Naive B cell (primary cell): ENCODE measurements around the gene LSM3. TPM values are rescaled to one million over a fixed set of nuclear protein-coding genes. Genes with fewer than 3 reads are reported as not detected.

Source experiments
- ATAC-seq, 2 donors: fragments of 150-1000 bp; cut with Tn5 transposase; 2 replicates each; pipeline ENCODE4 v1.10.0; 2021; ENCODE audit warnings: low read depth in 2 of 2, mild to moderate bottlenecking in 2 of 2, moderate library complexity in 2 of 2
- DNase-seq: peaks from one replicate; pipeline ENCODE4 v3.0.0; 2022
- H3K27ac Mint-ChIP-seq, 6 donors: one replicate each; pipeline ENCODE4 v1.8.0; 2020 to 2022; ENCODE audit warnings: mild to moderate bottlenecking in 6 of 6, mixed read lengths in 6 of 6, moderate library complexity in 5 of 6, inconsistent platforms in 2 of 6
- H3K27me3 Mint-ChIP-seq, 3 donors: one replicate each; pipeline ENCODE4 v1.8.0; 2021 to 2022; ENCODE audit warnings: mixed read lengths in 3 of 3, mild to moderate bottlenecking in 1 of 3
- H3K36me3 Mint-ChIP-seq, 2 donors: one replicate each; pipeline ENCODE4 v1.8.0; 2020 to 2022; ENCODE audit warnings: mixed read lengths in 2 of 2, inconsistent platforms in 1 of 2, mild to moderate bottlenecking in 1 of 2
- H3K4me1 Mint-ChIP-seq, 3 donors: one replicate each; pipeline ENCODE4 v1.8.0; 2020 to 2022; ENCODE audit warnings: mixed read lengths in 3 of 3, inconsistent platforms in 1 of 3, mild to moderate bottlenecking in 1 of 3, moderate library complexity in 1 of 3
- H3K4me3 Mint-ChIP-seq, 8 donors: one replicate each; pipeline ENCODE4 v1.8.0; 2020 to 2022; ENCODE audit warnings: mild to moderate bottlenecking in 8 of 8, mixed read lengths in 8 of 8, moderate library complexity in 8 of 8, inconsistent platforms in 2 of 8
- H3K9me3 Mint-ChIP-seq, 7 donors: one replicate each; pipeline ENCODE4 v1.8.0; 2020 to 2022; ENCODE audit warnings: mixed read lengths in 7 of 7, mild to moderate bottlenecking in 5 of 7, inconsistent platforms in 2 of 7, moderate library complexity in 1 of 7
- polyA plus RNA-seq, 6 donors: library from polyadenylated mRNA; unstranded; fragments of 300-500 nt; fragmentation: Illumina TruSeq; gene quantifications; one replicate each; pipeline ENCODE4 v1.2.3, GENCODE V29; 2021; ENCODE audit warnings: low read depth in 6 of 6

The LSM3 gene
- polyA plus RNA-seq, 6 donors from 2014 or later, result 23.5 to 41.6 (median 31.2) TPM

GRCh38 chr3:14201940-14202684 is 23.5 kb downstream of the LSM3 start:
- no peak overlapping the region for H3K27ac Mint-ChIP-seq

GRCh38 chr3:14202874-14203520 is 24.4 kb downstream of the LSM3 start:
- Mint-ChIP-seq H3K4me3 (peak overlapping the region in 1 of 8 donors; percentile 68), H3K27ac (peak overlapping the region in 3 of 6 donors; percentile 14 to 76 (median 76))

More at GRCh38 chr3:14201940-14202684, 23.5 kb downstream of the LSM3 start:
- Mint-ChIP-seq H3K4me1 (peaks cover 3 to 5% (median 4%) of the 10 kb centered on the region in 3 donors), H3K36me3 (peaks cover 16 to 20% of the 10 kb centered on the region in 2 donors), H3K4me3 (no peak overlapping the region), H3K9me3 (no peaks in the 10 kb centered on the region), H3K27me3 (no peaks in the 10 kb centered on the region)
- ATAC-seq (no peak), DNase-seq (no peak)

GRCh38 chr3:14203521-14204079 is 25.0 kb downstream of the LSM3 start:
- Mint-ChIP-seq H3K4me1 (peaks cover 3 to 5% (median 4%) of the 10 kb centered on the region in 3 donors), H3K4me3 (peak overlapping the region in 1 of 8 donors; percentile 68), H3K9me3 (no peaks in the 10 kb centered on the region), H3K27ac (peak overlapping the region in 2 of 6 donors; percentile 14 to 76), H3K36me3 (peaks cover 8 to 10% of the 10 kb centered on the region in 2 donors), H3K27me3 (no peaks in the 10 kb centered on the region)
- ATAC-seq (peak in 1 of 2 donors; percentile 60), DNase-seq (peak; percentile 18)

More at GRCh38 chr3:14202874-14203520, 24.4 kb downstream of the LSM3 start:
- peaks cover 3 to 5% (median 4%) of the 10 kb centered on the region in 3 donors for H3K4me1 Mint-ChIP-seq
- ATAC-seq (no peak), DNase-seq (no peak)
- peaks cover 8 to 14% of the 10 kb centered on the region in 2 donors for H3K36me3 Mint-ChIP-seq
- H3K27me3 Mint-ChIP-seq, result no peaks in the 10 kb centered on the region
- no peaks in the 10 kb centered on the region for H3K9me3 Mint-ChIP-seq

- ATAC-seq (no peak), DNase-seq (no peak)
- H3K36me3 Mint-ChIP-seq, result peaks cover 4 to 6% of the 10 kb centered on the region in 2 donors
- no peak overlapping the region for H3K27ac Mint-ChIP-seq
- H3K9me3 Mint-ChIP-seq, result no peaks in the 10 kb centered on the region
- no peak overlapping the region for H3K4me3 Mint-ChIP-seq
- H3K4me1 Mint-ChIP-seq, result peaks cover 3 to 5% (median 4%) of the 10 kb centered on the region in 3 donors
- no peaks in the 10 kb centered on the region for H3K27me3 Mint-ChIP-seq
These were observed 26.1 kb downstream of the LSM3 start for GRCh38 chr3:14204515-14205284.

- ATAC-seq, result no peak
- peaks cover 0 to 5% (median 4%) of the 10 kb centered on the region in 3 donors for H3K4me1 Mint-ChIP-seq
- no peak for DNase-seq
- peak overlapping the region in 1 of 6 donors; percentile 25 for H3K27ac Mint-ChIP-seq
- H3K4me3 Mint-ChIP-seq, result no peak overlapping the region
- no peaks in the 10 kb centered on the region for H3K9me3 Mint-ChIP-seq
- H3K36me3 Mint-ChIP-seq, result no peaks in the 10 kb centered on the region
- H3K27me3 Mint-ChIP-seq, result no peaks in the 10 kb centered on the region
These were observed 28.0 kb downstream of the LSM3 start for GRCh38 chr3:14206548-14207177.

- Mint-ChIP-seq H3K36me3 (no peaks in the 10 kb centered on the region), H3K4me1 (peaks cover 0 to 5% (median 4%) of the 10 kb centered on the region in 3 donors), H3K27ac (no peak overlapping the region), H3K27me3 (no peaks in the 10 kb centered on the region), H3K4me3 (no peak overlapping the region), H3K9me3 (no peaks in the 10 kb centered on the region)
- DNase-seq (no peak), ATAC-seq (no peak)
These were observed 29.6 kb downstream of the LSM3 start for GRCh38 chr3:14208168-14208567.

- H3K27me3 Mint-ChIP-seq, result no peaks in the 10 kb centered on the region
- ATAC-seq, result no peak
- H3K27ac Mint-ChIP-seq, result peak overlapping the region in 1 of 6 donors; percentile 2
- H3K9me3 Mint-ChIP-seq, result no peaks in the 10 kb centered on the region
- no peak overlapping the region for H3K4me3 Mint-ChIP-seq
- H3K36me3 Mint-ChIP-seq, result no peaks in the 10 kb centered on the region
- no peak for DNase-seq
- no peaks in the 10 kb centered on the region for H3K4me1 Mint-ChIP-seq
These were observed 30.4 kb downstream of the LSM3 start for GRCh38 chr3:14208977-14209394.

GRCh38 chr3:14209581-14210289 is 31.1 kb downstream of the LSM3 start:
- no peaks in the 10 kb centered on the region for H3K27me3 Mint-ChIP-seq
- no peak overlapping the region for H3K4me3 Mint-ChIP-seq
- H3K4me1 Mint-ChIP-seq, result no peaks in the 10 kb centered on the region
- DNase-seq (no peak), ATAC-seq (no peak)
- H3K27ac Mint-ChIP-seq, result no peak overlapping the region
- no peaks in the 10 kb centered on the region for H3K9me3 Mint-ChIP-seq
- H3K36me3 Mint-ChIP-seq, result no peaks in the 10 kb centered on the region

GRCh38 chr3:14210290-14210688 is 31.7 kb downstream of the LSM3 start:
- Mint-ChIP-seq H3K27ac (peak overlapping the region in 1 of 6 donors; percentile 56), H3K36me3 (no peaks in the 10 kb centered on the region), H3K4me3 (no peak overlapping the region), H3K9me3 (no peaks in the 10 kb centered on the region), H3K4me1 (no peaks in the 10 kb centered on the region), H3K27me3 (no peaks in the 10 kb centered on the region)
- no peak for ATAC-seq
- DNase-seq, result no peak

- Mint-ChIP-seq H3K4me1 (no peaks in the 10 kb centered on the region), H3K36me3 (no peaks in the 10 kb centered on the region), H3K4me3 (no peak overlapping the region), H3K9me3 (no peaks in the 10 kb centered on the region), H3K27ac (peak overlapping the region in 1 of 6 donors; percentile 24), H3K27me3 (no peaks in the 10 kb centered on the region)
- ATAC-seq, result no peak
- no peak for DNase-seq
These were observed 32.4 kb downstream of the LSM3 start for GRCh38 chr3:14210843-14211594.

- no peak for DNase-seq
- no peak for ATAC-seq
- Mint-ChIP-seq H3K9me3 (no peaks in the 10 kb centered on the region), H3K36me3 (no peaks in the 10 kb centered on the region), H3K27me3 (no peaks in the 10 kb centered on the region), H3K27ac (no peak overlapping the region), H3K4me3 (no peak overlapping the region), H3K4me1 (no peaks in the 10 kb centered on the region)
These were observed 33.0 kb downstream of the LSM3 start for GRCh38 chr3:14211621-14212020.

GRCh38 chr3:14212032-14212431 is 33.4 kb downstream of the LSM3 start:
- H3K27me3 Mint-ChIP-seq, result no peaks in the 10 kb centered on the region
- no peaks in the 10 kb centered on the region for H3K4me1 Mint-ChIP-seq
- H3K9me3 Mint-ChIP-seq, result no peaks in the 10 kb centered on the region
- no peaks in the 10 kb centered on the region for H3K36me3 Mint-ChIP-seq
- no peak for DNase-seq
- H3K27ac Mint-ChIP-seq, result no peak overlapping the region
- ATAC-seq, result no peak
- H3K4me3 Mint-ChIP-seq, result no peak overlapping the region
